ENCODE data around the gene CDKL5.
A peak's percentile ranks its signal among the peaks of the same experiment; 100 is the strongest.

CDKL5 gene

DNA sequence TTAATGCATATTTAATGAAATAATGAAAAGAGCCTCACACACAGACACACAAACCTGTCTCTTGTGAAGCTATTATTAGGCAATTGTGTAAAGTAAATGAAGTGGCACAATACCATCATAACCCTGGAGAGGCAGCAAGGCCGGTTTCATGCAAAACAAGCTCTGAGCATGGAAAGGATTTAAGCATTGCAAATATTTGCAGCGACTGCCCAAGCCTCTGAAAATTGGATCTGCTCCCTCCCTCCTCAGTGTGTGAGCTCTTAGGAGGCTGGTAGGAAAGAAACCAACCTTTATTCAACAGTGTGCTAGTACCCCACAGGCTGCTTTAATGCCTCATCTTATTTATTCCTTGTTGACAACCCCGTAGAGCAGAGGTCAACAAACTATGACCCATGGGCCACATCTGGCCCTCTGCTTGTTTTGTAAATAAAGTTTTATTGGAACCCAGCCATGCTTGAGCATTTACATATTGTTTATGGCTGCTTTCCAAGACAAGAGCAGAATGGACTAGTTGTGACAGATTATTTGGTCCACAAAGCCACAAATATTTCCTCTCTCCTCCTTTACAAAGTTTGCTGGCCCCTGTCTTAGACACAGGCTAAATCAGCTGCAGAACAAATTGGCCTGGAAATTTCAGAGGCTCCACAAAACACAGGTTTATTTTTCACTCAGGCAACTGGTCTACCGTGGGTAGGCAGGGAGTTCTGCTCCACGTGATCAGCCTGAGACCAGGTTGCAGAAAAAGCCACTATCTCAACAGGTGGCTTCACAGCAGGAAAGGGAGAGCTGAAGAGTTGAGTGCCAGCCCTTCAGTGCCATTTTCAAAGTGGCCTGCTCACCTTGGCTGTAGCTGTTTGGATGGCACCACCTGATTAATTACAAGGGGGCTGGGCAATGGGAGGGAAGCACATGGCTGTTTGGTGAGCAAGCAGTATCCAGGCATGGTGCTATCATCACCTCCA is 229.7 kb downstream of the CDKL5 start:
- no peak for DNase-seq

DNA sequence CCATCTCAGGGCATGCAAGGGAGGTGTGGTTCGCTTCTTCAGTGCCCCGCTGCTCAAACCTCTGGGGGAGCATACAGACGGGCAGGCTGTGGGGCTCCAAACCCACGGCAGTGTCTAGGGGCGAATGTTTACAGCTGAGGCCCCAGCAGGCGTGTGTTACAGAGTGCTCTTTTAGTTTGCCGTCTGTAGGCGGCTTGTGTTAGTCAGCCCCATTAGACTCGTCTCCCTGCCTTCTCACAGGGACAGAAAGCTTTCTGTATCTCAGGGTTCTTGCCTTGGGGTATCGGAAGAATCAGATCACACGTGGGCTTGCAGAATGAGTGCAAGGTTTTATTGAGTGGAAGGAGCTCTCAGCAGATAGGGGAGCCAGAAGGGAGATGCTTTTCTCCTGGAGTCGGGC is 235.9 kb downstream of the CDKL5 start:
- no peak for DNase-seq

DNA sequence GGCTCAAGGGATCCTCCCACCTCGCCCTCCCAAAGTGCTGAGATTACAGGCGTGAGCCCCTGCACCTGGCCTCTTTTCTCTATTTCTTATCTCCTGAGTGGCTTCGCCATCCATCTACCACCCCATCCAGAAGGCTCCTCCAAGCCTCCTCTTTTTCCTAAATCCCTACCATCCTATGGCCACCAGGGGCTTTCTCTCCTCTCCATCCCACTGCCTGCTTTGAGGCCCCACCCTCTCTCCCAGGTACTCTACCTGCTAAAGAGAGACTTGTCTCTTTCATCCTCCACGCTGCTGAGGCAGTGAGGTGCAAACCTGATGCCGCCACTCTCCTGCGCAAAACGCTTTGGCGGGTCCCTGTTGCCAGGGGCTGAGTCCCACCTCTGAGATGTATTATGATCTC is 239.5 kb downstream of the CDKL5 start:
- no peak for DNase-seq

DNA sequence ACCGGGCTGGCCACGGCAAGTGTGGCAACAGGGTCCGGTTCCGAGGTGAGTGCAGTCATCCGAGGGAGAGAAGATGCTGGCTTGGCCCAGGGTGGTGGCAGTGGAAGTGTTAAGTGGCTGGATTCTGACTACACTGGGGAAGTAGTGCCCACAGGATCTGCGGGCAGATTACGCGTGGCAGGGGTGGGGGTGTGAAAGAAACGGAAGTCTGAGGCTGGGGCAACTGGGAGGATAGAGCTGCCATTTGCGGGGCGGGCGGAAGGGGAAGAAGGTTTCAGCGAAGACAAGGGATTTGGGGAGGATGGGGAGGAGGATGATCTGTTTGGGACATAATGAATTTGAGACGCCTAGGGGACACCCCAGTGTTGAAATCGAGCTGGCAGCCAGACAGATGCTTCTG is 241.2 kb downstream of the CDKL5 start:
- DNase-seq: no peak

DNA sequence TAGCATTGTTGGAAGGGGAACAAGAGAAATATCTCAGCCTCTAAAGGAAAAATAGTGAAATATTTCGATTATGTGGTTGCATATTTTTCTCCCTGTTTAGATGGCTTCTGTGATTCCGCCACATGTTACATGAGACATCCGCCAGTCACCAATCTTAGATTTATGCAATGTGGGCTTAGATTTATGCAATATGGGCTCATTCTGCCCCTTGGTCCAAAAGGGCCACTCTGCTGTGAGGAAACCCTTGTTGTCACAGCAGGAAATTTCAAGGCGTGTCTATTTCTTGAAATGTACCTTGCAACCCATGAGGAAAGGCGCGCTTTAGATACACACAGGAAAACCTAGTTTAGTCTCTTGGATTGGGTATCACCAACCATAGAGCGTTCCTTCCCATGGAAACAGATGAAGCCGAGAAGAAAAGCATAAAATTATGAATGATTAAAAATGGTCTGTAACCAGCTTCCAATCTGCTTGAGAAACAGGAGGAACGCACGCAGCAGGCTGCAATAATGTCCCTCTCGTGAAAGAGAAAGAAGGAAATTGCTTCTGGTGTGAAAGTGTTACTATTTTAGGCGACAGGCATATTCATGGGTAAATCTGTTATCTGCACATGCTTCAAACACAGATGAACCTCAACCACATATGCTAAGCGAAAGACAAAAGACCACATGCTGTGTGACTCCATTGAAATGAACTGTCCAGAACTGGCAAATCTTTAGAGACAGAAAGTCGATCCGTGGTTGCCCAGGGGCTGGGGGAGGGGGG is 242.8 kb downstream of the CDKL5 start:
- no peak for DNase-seq

DNA sequence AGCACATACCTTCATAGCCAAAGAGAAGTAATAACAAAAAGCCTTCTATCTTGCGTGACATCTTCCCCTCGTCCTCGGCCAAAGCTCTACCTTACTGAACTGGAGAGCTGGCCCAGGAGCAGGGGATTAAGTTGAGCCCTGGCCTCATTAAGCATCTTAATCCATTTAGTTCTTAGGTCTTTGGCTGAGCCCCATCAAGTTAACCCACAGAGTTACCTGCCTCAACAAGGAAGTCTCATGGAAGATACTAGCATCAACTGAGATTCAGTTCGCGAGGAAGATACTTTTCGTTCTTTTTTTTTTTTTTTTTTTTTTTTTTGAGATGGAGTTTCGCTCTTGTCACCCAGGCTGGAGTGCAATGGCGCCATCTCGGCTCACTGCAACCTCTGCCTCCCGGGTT is 246.6 kb downstream of the CDKL5 start, which contains the start of gene RS1:
RS1 (minus strand) TSS at position 101 of the 400 bp plus-strand sequence; CDS start at position 61, 40 bp downstream.
- no peak for DNase-seq

DNA sequence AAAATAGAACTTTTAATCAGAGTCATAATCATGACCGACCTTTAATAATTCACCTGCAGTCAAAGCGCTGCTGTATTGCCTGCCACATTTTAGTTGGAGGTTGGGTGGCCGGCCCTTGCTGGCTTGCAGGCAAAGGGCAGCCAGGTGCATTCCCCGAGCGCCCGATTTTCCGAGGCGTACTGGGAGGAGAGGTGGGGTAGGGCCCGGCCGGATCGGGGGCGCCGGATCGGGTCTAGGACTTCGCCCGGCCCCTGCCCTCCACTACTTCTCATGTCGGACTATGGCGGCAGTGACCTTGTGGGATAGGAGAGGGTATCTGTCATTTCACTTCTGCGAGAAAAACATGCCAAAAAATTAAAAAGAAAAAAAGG is 249.0 kb downstream of the CDKL5 start:
- DNase-seq: no peak

DNA sequence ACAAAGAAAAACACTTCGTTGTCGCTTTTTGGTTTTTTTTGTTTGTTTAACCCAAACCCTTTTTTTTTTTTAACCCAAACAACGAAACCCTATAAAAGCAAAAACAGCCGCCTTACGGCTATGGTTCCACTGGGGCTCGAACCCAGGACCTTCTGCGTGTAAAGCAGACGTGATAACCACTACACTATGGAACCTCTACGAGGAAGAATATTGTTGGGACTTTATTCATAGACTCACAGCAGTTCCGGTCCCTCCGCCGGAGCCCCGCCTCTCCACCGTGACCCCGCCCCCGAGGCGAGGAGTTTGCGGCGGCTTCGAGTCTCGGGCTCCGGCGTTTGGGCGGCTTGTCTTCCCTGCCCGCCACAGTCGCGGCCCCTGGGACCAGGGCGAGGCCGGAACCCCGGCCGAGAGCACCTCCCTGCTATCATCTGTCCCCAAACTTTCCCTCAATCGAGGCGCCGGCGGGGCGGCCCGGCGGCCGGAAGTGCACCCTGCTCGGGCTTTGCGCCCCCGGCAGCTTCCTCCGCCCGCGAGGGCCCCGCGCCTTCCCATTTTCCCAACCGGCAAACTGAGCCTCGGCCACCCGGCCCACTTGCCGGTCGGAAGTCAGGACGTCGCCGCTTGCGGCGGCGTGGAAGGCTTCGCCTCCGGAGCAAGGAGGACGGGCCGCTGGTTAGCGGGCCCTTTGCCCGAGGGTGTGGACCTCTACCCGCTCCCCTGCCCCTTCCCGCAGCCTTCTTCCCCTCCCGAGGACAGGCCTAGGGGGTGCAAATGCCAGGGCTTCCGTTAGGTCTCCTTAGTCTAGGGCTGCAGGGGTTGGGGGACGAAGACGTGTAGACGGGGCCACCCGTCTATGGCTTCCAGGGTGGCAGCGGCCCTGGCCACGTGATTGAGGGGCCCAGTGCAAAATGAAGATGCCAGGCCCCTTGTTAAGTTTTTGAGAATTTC is 249.7 kb downstream of the CDKL5 start:
- DNase-seq: peak; percentile 34

DNA sequence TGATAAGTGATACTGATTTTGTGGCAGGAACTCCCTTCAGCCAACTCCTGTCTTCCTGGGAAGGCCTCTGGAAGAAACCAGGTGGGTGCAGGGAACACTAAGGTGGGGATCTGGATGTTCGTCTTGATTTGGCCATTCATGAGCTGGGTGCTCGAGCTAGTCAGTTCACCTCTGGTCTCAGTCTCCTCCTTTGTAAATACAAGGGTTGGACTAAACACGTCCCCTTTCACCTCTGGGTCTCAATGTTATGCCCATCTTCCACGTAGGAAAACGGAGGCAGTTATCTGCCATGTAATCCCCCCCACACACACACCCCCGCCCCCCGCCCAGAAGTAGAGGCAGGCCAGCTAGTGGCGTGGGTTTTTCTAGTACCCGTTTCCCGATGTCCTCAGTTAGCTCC is 250.6 kb downstream of the CDKL5 start:
- DNase-seq: no peak

DNA sequence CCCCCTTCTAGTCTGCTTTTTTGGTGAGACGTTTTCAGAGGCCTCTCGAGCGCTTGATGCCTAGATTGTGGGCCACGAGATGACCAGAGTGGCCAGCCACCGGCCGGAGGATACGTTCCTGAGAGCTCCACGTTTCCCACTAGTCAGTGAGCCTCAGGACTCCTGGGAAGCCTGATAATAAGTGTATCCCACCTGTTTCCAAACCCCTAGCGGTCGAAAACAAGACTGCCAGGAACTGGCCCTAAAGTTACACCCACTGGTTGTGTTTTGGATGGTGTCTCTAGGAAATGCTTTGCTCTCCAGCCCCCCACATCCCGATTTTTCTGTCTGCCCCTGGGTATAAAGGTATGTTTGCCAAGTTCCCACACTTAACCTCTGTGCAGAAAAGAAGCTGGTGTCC is 251.1 kb downstream of the CDKL5 start:
- DNase-seq: no peak

DNA sequence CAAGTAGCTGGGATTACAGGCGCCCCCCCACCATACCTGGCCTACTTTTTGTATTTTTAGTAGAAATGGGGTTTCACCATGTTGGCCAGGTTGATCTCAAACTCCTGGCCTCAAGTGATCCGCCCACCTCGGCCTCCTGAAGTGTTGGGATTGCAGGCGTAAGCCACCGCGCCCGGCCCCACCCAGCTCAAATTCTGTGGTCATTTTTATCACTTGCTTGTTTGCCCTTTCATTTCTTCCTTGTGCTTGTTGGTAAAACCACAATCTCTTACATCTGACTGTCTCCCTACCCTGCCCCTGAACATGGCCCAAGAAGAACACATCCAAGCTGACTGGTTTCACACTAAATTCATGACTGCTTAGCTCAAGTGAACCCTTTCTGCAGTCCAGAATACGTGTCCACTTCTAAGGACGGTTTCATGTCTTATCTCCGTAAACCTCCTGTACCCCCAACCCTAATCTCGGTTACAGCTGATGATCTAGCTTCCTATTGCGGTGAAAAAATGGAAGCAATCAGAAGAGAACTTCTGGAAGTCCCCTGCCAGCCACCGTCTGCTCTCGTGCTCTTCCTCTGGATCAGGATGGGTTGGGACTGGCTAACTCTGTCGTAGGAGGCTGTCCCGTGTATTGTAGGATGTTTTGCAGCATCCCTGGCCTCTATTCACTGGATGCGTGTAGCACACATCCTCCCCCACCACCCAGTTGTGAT is 251.9 kb downstream of the CDKL5 start:
- DNase-seq: no peak

DNA sequence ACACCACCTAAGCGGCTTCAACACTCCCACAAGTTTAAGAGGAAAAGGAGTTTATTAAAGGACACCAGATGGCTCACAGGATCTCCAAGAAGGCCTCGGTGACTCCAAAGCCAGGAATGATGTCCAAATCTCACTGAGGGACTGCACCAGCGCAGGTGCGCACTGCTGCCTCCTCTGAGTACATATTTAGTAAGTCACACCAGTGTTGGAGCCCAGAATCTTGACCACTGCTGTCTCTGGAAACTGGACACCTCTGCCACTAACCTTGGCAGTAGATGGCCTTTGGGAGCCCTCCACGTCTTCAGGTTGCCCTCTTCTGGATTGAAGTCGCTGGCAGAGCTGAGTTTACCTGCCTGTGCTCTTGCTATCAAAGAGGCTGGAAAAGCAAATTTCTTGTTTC is 256.6 kb downstream of the CDKL5 start:
- DNase-seq: no peak

DNA sequence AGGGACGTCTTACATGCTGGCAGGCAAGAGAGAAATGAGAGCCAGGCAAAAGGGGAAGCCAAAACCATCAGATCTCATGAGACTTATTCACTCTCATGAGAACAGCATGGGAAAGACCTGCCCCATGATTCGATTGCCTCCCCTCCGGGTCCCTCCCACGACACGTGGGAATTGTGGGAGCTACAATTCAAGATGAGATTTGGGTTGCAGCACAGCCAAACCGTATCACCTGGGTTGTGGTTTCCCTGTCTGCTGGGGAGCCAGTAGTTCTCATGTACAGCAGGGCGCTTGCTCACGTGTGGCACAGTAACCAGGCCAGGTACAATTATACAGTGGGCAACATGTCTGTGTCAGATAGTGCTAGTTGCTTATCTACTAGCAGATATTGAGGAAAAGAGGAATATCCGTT is 257.6 kb downstream of the CDKL5 start:
- DNase-seq: no peak

DNA sequence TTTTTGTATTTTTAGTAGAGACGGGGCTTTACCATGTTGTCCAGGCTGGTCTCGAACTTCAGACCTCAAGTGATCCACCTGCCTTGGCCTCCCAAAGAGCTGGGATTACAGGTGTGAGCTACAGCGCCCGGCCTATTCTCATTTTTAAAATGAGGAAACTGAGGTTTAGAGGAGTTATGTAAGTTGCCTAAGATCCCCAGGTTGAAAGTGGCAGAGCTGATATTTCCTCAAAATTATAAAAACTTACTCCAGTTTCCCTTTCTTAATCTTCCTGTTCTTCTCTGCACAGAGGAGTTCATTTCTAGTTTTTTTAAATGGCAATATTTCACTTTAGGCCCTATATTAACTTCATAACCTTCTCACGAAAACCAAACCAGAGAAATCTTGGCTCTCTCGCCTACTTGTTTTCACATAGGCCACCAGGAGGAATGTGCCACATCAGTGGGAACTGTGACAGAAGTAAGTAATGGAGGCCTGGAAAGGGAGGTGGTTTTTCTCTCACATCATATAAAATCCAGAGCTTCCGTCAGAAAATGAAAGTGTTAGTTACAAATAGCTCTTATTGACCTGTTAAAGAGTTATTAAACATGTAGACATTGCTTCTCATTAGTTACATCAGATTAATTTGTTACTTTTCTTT is 262.6 kb downstream of the CDKL5 start:
- DNase-seq: no peak

DNA sequence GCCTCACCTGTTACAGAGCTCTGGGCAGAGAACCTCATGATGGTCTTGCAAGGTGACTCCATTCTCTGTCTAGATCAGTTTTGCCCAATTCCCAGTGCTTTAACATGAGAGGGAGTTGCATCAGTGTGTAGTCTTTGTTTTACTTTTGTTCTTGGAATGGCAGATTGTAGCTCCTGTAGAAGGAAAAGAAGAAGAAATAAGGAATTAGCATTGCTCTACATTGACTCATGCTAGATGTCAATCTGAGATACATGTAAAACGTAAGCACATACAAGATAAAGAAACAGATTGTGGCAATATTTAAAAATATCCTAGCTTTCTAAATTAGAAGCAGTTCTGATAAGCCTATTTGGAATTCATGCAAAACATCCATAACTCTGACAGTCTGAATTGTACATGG is 266.0 kb downstream of the CDKL5 start:
- DNase-seq: no peak

DNA sequence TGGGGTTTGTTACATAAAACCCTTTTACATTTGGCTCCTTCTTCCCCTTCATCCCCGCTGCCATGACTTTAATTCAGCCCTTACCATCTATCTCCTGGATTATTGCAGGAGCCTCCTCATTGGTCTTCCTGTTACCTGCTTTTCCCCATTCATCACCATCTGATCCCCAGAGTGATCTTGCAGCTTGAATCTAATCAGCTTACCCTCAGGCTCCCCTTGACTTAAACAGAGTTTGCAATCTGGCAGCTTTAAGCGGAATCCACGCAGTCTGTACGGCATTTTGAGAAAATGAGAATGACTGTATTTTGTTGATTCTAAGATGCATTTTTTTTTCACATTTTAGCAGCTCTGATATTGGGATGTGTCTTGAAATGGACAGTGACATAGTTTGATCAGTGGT is 267.1 kb downstream of the CDKL5 start:
- no peak for DNase-seq

DNA sequence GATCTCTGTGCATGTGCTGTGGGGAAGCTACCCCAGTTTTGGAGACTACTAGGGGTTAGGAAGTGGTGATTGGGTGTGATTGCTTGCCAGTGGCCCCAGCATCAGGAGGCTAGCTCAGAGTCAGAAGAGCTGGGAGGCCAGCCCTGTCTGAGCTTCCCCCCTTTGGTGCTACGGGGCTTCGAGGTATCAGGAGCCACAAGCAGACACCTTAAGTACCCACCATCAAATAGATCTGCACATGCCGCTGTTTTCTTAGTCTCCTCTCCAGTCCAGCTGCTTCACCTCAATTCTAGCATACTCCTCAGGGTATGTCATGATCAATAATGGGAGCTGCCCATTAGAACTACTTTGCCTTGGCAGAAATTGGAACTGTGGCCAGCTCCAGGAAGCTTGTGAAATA is 271.2 kb downstream of the CDKL5 start:
- DNase-seq: no peak

DNA sequence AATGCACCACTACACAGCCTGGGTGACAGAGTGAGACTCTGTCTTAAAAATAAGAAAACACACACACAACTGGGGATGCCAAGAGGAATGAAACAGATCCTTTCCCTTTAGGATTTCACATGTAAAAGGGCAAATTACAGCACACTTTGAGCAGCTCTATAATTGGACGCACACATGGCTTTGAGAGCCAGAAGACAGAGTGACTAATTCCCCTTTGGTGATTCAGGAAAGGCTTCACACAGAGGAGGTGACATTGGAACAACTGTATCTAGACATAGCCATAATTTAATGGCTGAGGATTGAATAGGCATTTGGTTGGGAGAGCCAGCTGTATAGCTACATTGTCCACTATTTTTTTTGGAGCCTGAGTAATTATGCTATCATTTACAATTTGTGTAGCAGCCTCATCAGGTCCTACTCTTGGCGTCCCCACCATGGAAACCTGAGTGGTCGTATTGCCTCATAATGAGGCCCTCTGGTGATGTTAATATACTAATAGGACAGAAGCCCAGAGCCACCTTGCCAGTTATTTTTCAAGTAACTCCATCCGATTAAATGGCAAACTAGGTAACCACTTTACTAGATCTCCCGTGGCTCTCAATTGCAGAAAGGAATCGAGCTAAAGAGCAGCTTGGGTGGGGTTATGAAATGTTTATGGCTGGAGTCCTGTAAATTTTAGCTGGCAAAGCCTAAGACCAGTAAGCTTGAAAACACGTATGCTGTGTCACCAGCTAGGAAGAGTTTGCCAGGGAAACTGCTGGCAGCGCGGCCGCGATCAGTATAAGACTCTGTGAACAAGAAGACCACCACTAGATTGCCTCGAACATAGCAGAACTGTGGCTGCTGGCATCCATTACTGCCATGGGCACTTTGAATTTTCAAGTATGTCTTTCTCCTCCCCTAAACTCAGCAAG is 273.6 kb downstream of the CDKL5 start:
- DNase-seq: no peak

DNA sequence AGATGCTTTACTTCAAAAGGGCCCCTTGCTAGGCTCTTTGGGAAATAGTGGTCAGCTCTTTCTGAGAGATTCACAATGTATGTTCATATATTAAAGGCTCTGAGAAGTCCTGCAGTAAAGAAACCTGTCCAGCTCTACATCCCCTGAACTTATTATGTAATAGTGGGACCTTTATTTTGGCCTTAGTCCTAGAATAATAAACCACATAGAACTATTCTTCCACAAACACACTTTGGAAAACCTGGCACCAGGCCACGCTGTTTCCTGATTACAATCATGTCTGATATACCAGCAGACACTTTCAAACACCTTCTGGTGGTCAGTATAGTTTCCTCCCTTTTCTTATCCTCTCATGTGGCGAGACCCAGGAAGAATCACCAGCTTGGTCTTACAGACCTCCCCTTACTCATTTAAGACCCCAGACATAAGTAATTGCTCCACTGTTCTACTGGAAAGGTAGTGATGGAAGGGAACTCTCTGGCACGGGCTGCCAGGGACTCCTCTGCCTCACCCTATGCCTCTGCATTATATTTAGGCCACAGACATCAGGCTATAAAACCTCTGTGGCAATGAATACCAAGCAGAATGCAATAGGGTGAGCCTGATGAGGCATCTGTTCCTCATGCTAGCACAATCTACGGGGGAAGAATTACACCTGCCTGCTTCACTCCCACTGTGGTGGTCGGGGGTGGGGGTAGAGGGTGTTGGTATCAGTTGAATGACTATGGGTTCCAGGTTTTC is 276.4 kb downstream of the CDKL5 start:
- DNase-seq: no peak
